ENCODE data around the gene AGBL4.
A peak's percentile ranks its signal among the peaks of the same experiment; 100 is the strongest.

Gene AGBL4

GRCh38 chr1:48500541-48501450, 1523.0 kb downstream of the AGBL4 start:
- TF ChIP-seq, protein P1, sequence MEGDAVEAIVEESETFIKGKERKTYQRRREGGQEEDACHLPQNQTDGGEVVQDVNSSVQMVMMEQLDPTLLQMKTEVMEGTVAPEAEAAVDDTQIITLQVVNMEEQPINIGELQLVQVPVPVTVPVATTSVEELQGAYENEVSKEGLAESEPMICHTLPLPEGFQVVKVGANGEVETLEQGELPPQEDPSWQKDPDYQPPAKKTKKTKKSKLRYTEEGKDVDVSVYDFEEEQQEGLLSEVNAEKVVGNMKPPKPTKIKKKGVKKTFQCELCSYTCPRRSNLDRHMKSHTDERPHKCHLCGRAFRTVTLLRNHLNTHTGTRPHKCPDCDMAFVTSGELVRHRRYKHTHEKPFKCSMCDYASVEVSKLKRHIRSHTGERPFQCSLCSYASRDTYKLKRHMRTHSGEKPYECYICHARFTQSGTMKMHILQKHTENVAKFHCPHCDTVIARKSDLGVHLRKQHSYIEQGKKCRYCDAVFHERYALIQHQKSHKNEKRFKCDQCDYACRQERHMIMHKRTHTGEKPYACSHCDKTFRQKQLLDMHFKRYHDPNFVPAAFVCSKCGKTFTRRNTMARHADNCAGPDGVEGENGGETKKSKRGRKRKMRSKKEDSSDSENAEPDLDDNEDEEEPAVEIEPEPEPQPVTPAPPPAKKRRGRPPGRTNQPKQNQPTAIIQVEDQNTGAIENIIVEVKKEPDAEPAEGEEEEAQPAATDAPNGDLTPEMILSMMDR (IDR thresholded peaks at IDR 0.05), result no peak

DNA sequence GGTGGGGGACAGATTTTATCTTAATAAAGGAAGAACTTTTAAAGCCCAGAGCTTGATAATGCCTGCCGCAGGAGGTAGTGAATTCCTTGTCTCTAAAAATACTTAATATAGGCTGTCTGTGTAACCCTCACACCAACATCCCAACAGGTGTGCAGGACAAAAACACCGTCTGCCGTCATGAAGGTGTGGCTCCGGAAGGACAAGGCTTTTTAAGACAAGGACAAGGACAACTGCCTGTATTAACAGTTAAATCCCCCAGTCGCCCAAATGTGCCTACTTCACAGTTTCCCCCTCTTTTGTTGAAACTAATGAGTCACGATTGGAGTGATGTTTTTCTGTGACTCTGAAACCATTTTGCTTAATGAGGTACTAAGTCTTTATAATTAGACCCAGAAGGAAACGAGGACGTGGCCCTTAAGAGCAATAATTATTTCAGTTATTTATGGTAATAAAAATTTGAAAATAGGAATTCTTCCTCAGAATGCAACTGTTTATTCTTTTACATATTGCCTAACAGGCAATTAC, 1524.5 kb downstream of the AGBL4 start:
- TF ChIP-seq, protein P1 (IDR thresholded peaks at IDR 0.05), result no peak

DNA sequence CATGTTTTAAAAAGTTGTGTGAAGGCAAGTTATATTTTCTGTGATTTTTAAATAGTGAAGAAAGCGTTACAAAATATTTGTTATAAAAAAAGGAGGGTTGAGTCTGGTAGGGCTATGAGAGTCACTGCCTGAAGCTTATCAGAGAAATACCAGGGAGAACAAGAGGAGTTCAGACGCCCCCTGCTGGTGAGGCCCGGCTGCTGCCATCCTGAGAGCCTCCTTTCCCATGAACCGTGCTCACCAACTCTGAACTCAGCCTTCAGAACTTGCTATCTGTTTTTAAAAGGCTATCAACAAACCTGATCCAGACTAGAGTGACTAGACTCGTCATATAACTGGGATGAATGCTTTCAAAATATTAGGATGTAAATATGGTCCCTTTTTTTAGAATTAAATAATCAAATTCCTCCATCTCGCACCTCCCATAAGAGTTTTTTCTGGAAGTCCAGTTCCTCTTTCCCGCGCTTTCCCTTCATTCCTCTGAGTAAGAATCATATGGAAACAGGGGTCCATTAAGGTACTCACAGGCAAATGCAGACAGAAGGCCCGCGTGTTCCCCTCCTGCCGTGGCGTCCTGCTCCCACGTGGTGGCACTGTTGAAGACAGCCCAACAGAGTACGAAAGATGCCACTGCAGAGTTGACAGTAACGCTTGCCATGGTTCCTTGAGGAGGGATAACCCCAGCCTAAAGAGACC, 1525.5 kb downstream of the AGBL4 start:
- TF ChIP-seq, protein P1 (IDR thresholded peaks at IDR 0.05), result peak; percentile 98

DNA sequence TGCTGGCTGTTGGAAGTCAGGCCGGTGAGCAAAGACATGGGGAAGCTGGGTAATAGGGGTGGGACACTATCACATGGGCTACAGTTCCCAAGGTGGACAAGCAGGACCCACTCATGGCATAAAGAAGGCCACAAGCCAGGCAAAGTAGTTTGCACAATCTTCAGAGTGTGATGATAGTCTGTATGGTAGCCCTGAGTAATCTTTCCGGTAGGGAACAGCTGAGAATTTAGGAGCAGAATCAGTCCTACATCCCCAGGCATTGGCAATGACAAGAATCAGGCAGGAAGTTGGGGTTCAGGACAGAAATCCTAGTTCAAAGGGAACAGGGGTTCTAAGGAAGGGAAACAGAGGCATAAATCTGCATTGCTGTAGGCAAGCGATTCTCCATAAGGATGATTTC, 1527.8 kb downstream of the AGBL4 start:
- TF ChIP-seq, protein P1 (IDR thresholded peaks at IDR 0.05), result no peak

GRCh38 chr1:48495166-48495565, 1528.6 kb downstream of the AGBL4 start:
- TF ChIP-seq, protein P1 (IDR thresholded peaks at IDR 0.05), result no peak

- TF ChIP-seq, protein P1 (IDR thresholded peaks at IDR 0.05), result no peak
These were observed 1529.6 kb downstream of the AGBL4 start for GRCh38 chr1:48493970-48494769.

- TF ChIP-seq, protein P1 (IDR thresholded peaks at IDR 0.05), result no peak
These were observed 1530.7 kb downstream of the AGBL4 start for GRCh38 chr1:48493041-48493440.

Measured in LNCAP (cell line).